ENCODE results near the gene ALDH5A1.

Gene ALDH5A1

GRCh38 chr6:24576447-24576846 is 81.7 kb downstream of the ALDH5A1 start:
- FAIRE-seq: no peak

GRCh38 chr6:24581084-24581669 is 86.4 kb downstream of the ALDH5A1 start:
- FAIRE-seq: peak; percentile 95

DNA sequence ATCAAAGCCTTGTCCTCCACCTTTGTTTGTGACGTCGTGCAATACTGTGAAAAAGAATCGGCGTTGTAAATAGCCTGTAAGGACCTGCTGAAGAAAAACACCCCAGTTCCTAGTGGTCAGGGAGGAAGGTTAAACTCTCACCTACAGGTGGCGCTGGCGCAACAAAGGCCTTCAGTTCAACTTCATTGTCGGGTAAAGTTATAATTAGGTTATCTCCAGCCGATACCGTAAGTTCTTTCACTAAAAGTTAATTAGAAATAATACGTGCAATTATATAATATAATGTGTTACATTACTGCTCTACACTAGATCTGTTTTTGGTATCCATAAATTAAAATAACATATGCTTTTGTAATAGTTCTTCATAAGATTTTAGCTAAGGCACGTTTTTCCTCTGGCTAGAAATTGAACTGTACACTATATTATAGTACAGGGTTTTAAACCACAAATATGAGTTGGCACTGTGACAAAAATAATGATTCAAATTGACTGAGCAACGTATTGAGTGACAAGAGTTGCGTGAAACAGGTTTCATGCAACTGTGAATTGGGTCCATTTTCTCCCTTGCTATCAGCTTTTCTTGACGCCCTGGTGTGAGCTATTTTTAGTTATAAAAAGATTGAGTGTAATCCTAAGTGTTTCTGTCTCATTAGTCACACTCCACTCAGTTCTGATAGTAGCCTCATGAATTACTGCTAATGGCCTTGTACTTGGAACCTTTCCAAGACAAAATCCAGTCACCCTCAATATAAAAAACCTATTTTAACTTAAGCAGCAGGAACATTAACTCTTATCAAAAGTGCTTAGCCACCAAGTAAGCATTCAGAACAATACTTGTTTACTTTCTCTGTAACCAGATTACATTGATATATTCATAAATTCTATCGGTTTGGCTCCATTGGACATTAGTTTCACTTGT is 89.0 kb downstream of the ALDH5A1 start:
- peak; percentile 100 for FAIRE-seq

- FAIRE-seq: no peak
These were observed 89.6 kb downstream of the ALDH5A1 start for GRCh38 chr6:24584382-24584720.
